ENCODE data around the gene TET2.

The TET2 gene

DNA sequence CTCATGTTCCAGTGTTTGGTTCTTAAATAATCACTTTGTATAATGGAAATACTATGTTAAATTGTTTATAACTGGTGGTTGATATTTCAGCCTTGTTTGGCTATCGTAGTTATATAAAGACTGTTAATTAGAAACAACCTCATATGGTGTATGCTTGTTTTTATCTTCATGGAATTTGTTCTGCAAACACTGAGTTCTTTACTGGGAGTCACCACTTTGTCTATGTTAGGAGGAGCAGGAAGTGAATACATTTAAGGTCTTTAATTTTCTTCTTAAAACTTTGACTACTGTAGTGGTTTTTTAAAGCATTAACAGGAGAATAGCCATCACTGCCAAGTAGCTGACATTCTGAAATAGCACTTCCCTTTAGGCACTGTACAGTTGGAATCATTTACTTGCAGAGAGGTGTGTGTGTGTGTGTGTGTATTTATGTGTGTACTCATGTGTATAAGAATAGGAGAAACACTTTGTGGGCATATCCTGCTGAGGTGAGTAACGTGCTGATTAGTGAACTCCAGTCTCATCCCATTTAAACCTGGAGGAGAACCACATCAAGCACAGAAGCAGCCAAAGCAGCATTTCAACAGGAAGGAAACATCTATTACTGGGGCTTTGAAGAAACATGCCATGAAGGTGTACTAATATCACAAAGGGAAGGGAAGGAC is 37.8 kb downstream of the TET2 start:
- H3K27ac ChIP-seq: no peak overlapping the region
- no peak for TF ChIP-seq CTCF (conservative IDR thresholded peaks at IDR 0.05)

GRCh38 chr4:105186701-105187161 is 40.1 kb downstream of the TET2 start:
- H3K27ac ChIP-seq: no peak overlapping the region
- TF ChIP-seq CTCF (conservative IDR thresholded peaks at IDR 0.05): no peak

- TF ChIP-seq CTCF (conservative IDR thresholded peaks at IDR 0.05): no peak
- no peak overlapping the region for H3K27ac ChIP-seq
Observed at GRCh38 chr4:105189855-105190650, 43.4 kb downstream of the TET2 start.

GRCh38 chr4:105191621-105192210 is 45.0 kb downstream of the TET2 start:
- peak overlapping the region; percentile 9; the same call in 1 of the 2 replicates for H3K27ac ChIP-seq
- no peak for TF ChIP-seq CTCF (conservative IDR thresholded peaks at IDR 0.05)

DNA sequence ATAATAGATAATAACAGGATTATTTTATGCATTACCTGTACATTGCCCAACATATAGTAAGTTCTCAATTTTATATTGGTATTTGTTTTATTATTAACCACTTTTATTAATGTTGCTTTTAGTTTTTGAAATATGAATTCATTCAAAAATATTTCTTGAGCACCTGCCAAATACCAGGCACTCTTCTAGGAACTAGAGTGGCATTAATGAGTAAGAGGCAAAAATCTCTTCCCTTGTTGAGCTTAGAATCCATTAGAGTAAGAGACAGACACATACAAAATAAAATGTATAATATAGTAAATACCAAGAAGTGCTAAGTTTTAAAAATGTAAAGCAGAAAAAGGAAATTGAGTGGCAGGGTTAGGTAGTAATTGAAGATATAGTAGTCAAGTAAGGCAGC is 45.8 kb downstream of the TET2 start:
- no peak for TF ChIP-seq CTCF (conservative IDR thresholded peaks at IDR 0.05)

GRCh38 chr4:105192910-105193309 is 46.2 kb downstream of the TET2 start:
- TF ChIP-seq CTCF (conservative IDR thresholded peaks at IDR 0.05): no peak
- H3K27ac ChIP-seq: no peak overlapping the region; the same call in 1 of the 2 replicates

More for the DNA sequence above, 45.8 kb downstream of the TET2 start:
- no peak overlapping the region; the same call in none of the 2 replicates for H3K27ac ChIP-seq

DNA sequence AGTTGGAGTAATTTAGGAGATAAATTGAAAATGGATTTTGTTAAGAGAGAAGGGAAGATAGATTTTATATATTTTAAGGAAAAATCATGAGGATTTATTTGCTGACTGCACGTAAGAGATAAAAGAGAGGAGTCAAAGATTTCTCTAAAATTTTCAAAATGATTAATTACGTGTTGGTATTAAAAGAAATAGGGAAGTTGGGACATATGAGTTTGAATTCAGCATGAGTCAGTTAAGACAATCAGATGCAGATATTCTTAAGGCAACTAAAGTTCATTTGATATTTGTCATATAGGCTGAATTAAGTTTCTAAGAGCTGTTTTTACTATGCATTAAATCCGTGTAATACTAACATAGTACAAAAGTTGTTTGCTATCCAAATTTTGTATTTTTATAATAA is 46.9 kb downstream of the TET2 start:
- no peak for TF ChIP-seq CTCF (conservative IDR thresholded peaks at IDR 0.05)
- no peak overlapping the region for H3K27ac ChIP-seq

Measured in VCaP (cell line).